ENCODE results near the gene LRFN4.

GRCh38 chr11:66846671-66847091 is 10.2 kb upstream of the LRFN4 start:
- TF ChIP-seq CTCF (IDR thresholded peaks at IDR 0.05), result no peak
- no peak for TF ChIP-seq HMGA2 (CRISPR knock-in tag; IDR thresholded peaks at IDR 0.05)
- TF ChIP-seq NR2C2 (CRISPR knock-in tag; IDR thresholded peaks at IDR 0.05), result no peak
- TF ChIP-seq ZNF512 (CRISPR knock-in tag; IDR thresholded peaks at IDR 0.05; ENCODE audit: borderline replicate concordance), result no peak
- TF ChIP-seq ATF6 (CRISPR knock-in tag; IDR thresholded peaks at IDR 0.05), result no peak
- no peak for TF ChIP-seq ZNF423 (CRISPR knock-in tag; IDR thresholded peaks at IDR 0.05)
- TF ChIP-seq CREM (CRISPR knock-in tag; IDR thresholded peaks at IDR 0.05), result no peak

All from WTC11 (cell line).